ENCODE data around the gene PPIP5K2. TPM values are rescaled to one million over a fixed set of nuclear protein-coding genes. Genes with fewer than 3 reads are reported as not detected.
"Not testable (repeated sequence)": the region's sequence is repeated elsewhere in the genome, so short reads cannot be mapped to it uniquely, and the experiment has no call there.

PPIP5K2 gene
- 10 to 100 TPM; 23.1 to 29.6 TPM for total RNA-seq

DNA sequence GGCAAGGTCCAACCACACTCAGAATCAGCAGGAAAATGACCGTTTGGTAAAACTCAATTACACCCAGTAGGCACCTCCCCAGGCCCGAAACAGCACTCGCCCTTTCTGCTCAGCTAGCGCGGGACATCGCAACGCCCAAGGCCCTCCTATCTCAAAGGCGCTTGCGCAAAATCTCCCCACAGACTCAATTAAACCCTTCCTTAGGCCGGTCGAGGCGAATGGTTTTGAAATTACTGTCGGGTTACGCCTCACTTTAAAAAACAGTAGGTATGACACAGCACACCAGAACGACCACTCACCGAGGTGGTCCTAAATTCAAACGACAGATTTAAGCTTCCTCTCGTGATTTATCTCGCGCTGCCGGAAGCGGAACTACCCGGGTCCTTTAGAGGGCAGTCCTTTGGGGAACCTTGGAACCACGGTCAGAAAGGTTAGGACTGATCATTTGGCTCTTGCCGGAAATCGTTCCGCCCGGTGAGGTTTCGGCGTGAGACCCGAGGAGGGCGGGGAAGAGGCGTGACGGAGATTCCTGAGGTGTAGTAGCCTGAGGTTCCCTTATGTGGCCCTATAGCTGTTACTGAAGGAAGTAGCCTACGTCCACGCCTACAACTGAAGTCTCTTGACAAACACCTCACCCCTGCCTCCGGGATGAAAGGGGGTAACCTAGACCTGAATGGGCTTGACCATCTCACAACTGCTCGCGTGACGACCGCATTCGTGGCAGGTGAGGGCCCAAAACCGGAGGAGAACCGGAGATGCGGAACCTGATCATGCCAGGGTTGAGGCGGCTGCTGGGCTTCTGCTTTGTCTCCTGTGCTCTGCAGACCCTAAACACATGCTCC lies at the start of gene PPIP5K2, which contains the start of gene GIN1:
Gene PPIP5K2 (plus strand): TSS at position 537 of the 842 bp plus-strand sequence. CDS start 9,289 bp downstream, outside the sequence.
Gene GIN1 (minus strand): TSS at position 374 of the 842 bp plus-strand sequence. CDS start 11,431 bp downstream, outside the sequence.
- no peaks in the 10 kb centered on the region for H3K9me3 ChIP-seq
- TF ChIP-seq, protein P1, sequence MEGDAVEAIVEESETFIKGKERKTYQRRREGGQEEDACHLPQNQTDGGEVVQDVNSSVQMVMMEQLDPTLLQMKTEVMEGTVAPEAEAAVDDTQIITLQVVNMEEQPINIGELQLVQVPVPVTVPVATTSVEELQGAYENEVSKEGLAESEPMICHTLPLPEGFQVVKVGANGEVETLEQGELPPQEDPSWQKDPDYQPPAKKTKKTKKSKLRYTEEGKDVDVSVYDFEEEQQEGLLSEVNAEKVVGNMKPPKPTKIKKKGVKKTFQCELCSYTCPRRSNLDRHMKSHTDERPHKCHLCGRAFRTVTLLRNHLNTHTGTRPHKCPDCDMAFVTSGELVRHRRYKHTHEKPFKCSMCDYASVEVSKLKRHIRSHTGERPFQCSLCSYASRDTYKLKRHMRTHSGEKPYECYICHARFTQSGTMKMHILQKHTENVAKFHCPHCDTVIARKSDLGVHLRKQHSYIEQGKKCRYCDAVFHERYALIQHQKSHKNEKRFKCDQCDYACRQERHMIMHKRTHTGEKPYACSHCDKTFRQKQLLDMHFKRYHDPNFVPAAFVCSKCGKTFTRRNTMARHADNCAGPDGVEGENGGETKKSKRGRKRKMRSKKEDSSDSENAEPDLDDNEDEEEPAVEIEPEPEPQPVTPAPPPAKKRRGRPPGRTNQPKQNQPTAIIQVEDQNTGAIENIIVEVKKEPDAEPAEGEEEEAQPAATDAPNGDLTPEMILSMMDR (IDR thresholded peaks at IDR 0.05) = peak in 4 of 7 experiments; percentile 5 to 28 (median 20)
- TF ChIP-seq POLR2A (IDR thresholded peaks at IDR 0.05) = peak; percentile 36 to 88 (median 84)
- WGBS, 2 donors = 0 to 1% methylated on average over 19 to 46 of the region's 46 CpGs
- ATAC-seq = peak; percentile 98
- no peaks in the 10 kb centered on the region for H3K27me3 ChIP-seq
- H3K27ac ChIP-seq = peak within 1 kb of the TSS; percentile 92 to 99 (median 96)
- no peaks in the 10 kb centered on the region for H3K36me3 ChIP-seq (replicated peaks in 1 of 2; ENCODE audit: insufficient read depth in 1 of 2, low read depth in 2 of 2)
- H3K4me3 ChIP-seq = peak within 1 kb of the TSS; percentile 80 to 98
- intact Hi-C loops (cut with DNase I) = no loop called here
- DNase-seq = peak; percentile 94 to 97 (median 96)
- peaks cover 22% of the 10 kb centered on the region for H3K4me1 ChIP-seq

DNA sequence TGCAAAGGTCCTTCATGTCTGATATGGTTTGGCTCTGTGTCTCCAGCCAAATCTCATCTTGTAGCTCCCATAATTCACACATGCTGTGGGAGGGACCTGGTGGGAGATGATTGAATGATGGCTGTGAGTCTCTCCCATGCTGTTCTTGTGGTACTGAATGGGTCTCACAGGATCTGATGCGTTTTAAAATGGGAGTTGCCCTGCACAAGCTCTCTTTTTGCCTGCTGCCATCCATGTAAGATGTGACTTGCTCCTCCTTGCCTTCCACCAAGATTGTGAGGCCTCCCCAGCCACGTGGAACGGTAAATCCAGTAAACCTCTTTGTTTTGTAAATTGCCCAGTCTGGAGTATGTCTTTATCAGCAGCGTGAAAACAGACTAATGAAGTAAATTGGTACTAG lies 46.6 kb upstream of the PPIP5K2 start:
- DNase-seq; H3K4me1 ChIP-seq; ATAC-seq; intact Hi-C loops (cut with DNase I); H3K36me3 ChIP-seq (replicated peaks in 1 of 2; ENCODE audit: insufficient read depth in 1 of 2, low read depth in 2 of 2); H3K27me3 ChIP-seq; H3K4me3 ChIP-seq; H3K27ac ChIP-seq: not testable (repeated sequence)
- 69 to 70% methylated on average over 4 of the region's 4 CpGs for WGBS, 2 donors
- peaks cover 0 to 28% (median 0%) of the 10 kb centered on the region in 3 donors for H3K9me3 ChIP-seq

DNA sequence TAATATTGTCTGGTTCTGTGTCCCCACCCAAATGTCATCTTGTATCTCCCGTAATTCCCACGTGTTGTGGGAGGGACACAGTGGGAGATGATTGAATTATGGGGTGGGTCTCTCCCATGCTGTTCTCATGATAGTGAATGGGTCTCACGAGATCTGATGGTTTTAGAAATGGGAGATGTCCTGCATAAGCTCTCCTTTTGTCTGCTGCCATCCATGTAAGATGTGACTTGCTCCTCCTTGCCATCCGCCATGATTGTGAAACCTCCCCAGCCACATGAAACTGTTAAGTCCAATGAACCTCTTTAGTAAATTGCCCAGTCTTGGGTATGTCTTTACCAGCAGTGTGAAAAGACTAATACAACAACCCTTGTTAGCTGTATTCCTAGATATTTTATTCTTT lies 44.7 kb upstream of the PPIP5K2 start:
- intact Hi-C loops (cut with DNase I) = no loop called here
- H3K36me3 ChIP-seq (replicated peaks in 1 of 2; ENCODE audit: insufficient read depth in 1 of 2, low read depth in 2 of 2) = no peaks in the 10 kb centered on the region
- ATAC-seq (no peak), DNase-seq (no peak)
- H3K4me3 ChIP-seq = no peak overlapping the region
- H3K27me3 ChIP-seq = no peaks in the 10 kb centered on the region
- no peaks in the 10 kb centered on the region for H3K4me1 ChIP-seq
- H3K9me3 ChIP-seq = peaks cover 0 to 46% (median 0%) of the 10 kb centered on the region in 3 donors
- TF ChIP-seq POLR2A (IDR thresholded peaks at IDR 0.05) = no peak
- TF ChIP-seq, protein P1 (IDR thresholded peaks at IDR 0.05) = no peak
- H3K27ac ChIP-seq = no peak overlapping the region
- 86 to 91% methylated on average over 4 of the region's 4 CpGs for WGBS, 2 donors

DNA sequence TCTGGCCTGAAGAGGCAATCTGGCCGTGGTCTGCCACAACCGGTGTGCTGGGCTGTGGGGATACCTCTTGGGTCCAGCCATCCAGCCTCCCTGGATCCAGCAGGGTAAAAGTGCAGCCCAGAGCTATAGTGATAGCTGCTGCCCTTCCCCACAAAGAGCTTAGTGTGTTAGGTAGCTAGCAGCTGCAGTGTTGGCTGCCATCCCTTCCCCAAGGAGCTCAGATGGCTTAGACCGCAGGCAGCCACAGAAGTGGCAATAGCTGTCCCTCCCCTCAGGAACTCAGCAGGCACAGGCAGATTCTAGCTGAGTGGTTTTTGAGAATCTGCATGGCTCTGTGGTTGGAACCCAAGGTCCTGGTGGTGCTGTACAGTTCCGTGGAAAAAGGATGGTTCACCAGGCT lies 40.3 kb upstream of the PPIP5K2 start:
- no peak for DNase-seq
- H3K36me3 ChIP-seq (replicated peaks in 1 of 2; ENCODE audit: insufficient read depth in 1 of 2, low read depth in 2 of 2) = no peaks in the 10 kb centered on the region

DNA sequence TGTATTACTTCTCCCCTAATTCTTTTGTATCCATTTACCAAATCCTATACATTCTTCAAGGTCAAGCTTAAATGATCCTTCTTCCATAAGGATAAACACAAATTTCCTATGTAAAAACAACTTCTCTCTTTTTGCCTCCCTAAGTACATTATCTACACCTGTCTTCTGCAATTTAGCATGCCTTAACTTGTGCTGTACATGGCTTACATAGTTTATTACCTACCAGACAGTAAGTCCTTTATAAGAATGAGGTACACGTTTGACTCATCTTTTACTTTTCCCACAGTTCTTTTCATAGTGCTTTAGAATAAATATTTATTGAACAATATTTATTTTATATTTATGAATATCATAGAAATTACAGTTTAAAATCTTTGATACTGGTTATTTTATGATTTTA lies 33.6 kb upstream of the PPIP5K2 start:
- DNase-seq (no peak), ATAC-seq (no peak)
- Histone ChIP-seq H3K36me3 (replicated peaks in 1 of 2; ENCODE audit: insufficient read depth in 1 of 2, low read depth in 2 of 2) (peaks cover 0 to 7% of the 10 kb centered on the region in 2 donors), H3K4me1 (no peaks in the 10 kb centered on the region), H3K4me3 (no peak overlapping the region), H3K27me3 (no peaks in the 10 kb centered on the region), H3K27ac (no peak overlapping the region), H3K9me3 (no peaks in the 10 kb centered on the region)
- 91 to 97% methylated on average over 1 of the region's 1 CpG for WGBS, 2 donors
- intact Hi-C loops (cut with DNase I) = no loop called here
- no peak for TF ChIP-seq POLR2A (IDR thresholded peaks at IDR 0.05)
- TF ChIP-seq, protein P1 (IDR thresholded peaks at IDR 0.05) = no peak

More for the DNA sequence above, 40.3 kb upstream of the PPIP5K2 start:
- no peaks in the 10 kb centered on the region for H3K4me1 ChIP-seq
- H3K27ac ChIP-seq = no peak overlapping the region
- intact Hi-C loops (cut with DNase I) = no loop called here
- H3K4me3 ChIP-seq = no peak overlapping the region
- TF ChIP-seq, protein P1 (IDR thresholded peaks at IDR 0.05) = no peak
- no peak for TF ChIP-seq POLR2A (IDR thresholded peaks at IDR 0.05)
- WGBS, 2 donors = 33 to 82% methylated on average over 1 to 4 of the region's 4 CpGs
- no peaks in the 10 kb centered on the region for H3K27me3 ChIP-seq
- H3K9me3 ChIP-seq = peaks cover 0 to 34% (median 0%) of the 10 kb centered on the region in 3 donors
- ATAC-seq = no peak

Data from body of pancreas (tissue), 4 donors.